Thyroid gland (tissue), 4 donors: ENCODE data around the gene MOB2.

Experiments used
- POLR2A ChIP-seq, 2 donors: fragments of 450-650 bp; IDR thresholded peaks; one replicate each; pipeline ENCODE4 v1.6.1; 2017; ENCODE audit warnings: antibody characterized with exemption in 2 of 2, mild to moderate bottlenecking in 2 of 2, moderate library complexity in 1 of 2
- TF ChIP-seq, protein P1 (sequence below), 6 experiments: fragments of 200-600 bp in 3 of 6; fragments of 450-650 bp in 3 of 6; sonication (generic) in 3 of 6; IDR thresholded peaks; one replicate each; pipeline ENCODE4 v1.5.1; 2016 to 2019; ENCODE audit warnings: antibody characterized with exemption in 6 of 6, mild to moderate bottlenecking in 2 of 6, inconsistent platforms in 1 of 6, moderate library complexity in 1 of 6

DNA sequence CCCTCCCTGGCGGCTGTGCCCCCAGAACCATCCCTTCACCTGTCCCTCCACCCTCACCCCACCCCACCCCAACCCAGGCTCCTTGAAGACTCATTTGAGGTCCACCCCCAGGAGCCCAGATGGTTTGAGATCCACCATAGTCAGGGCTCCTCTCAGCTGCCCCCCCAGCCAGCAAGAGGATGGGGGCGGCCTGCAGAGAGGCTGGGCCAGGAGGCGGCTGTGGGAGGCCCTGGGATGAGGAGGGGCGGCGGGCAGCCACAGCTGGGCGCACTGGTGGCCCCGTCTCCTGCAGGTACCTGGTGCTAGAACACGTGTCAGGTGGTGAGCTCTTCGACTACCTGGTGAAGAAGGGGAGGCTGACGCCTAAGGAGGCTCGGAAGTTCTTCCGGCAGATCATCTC, 46.1 kb downstream of the MOB2 start:
- no peak for TF ChIP-seq POLR2A (IDR thresholded peaks at IDR 0.05)
- TF ChIP-seq, protein P1, sequence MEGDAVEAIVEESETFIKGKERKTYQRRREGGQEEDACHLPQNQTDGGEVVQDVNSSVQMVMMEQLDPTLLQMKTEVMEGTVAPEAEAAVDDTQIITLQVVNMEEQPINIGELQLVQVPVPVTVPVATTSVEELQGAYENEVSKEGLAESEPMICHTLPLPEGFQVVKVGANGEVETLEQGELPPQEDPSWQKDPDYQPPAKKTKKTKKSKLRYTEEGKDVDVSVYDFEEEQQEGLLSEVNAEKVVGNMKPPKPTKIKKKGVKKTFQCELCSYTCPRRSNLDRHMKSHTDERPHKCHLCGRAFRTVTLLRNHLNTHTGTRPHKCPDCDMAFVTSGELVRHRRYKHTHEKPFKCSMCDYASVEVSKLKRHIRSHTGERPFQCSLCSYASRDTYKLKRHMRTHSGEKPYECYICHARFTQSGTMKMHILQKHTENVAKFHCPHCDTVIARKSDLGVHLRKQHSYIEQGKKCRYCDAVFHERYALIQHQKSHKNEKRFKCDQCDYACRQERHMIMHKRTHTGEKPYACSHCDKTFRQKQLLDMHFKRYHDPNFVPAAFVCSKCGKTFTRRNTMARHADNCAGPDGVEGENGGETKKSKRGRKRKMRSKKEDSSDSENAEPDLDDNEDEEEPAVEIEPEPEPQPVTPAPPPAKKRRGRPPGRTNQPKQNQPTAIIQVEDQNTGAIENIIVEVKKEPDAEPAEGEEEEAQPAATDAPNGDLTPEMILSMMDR (IDR thresholded peaks at IDR 0.05) = no peak
